ENCODE measurements around the gene AVPR2.

GRCh38 chrX:153932220-153932915 lies 27.9 kb downstream of the AVPR2 start:
- TF ChIP-seq EZH2 (IDR thresholded peaks at IDR 0.05; ENCODE audit: borderline replicate concordance, low read depth, low read length, severe bottlenecking) (no peak), CTCF (IDR thresholded peaks at IDR 0.05; ENCODE audit: borderline replicate concordance, extremely low read depth, low read length, poor library complexity, severe bottlenecking) (no peak)

All from DND-41 (cell line).